ENCODE measurements around the gene UBR4.
A peak's percentile ranks its signal among the peaks of the same experiment; 100 is the strongest.

DNA sequence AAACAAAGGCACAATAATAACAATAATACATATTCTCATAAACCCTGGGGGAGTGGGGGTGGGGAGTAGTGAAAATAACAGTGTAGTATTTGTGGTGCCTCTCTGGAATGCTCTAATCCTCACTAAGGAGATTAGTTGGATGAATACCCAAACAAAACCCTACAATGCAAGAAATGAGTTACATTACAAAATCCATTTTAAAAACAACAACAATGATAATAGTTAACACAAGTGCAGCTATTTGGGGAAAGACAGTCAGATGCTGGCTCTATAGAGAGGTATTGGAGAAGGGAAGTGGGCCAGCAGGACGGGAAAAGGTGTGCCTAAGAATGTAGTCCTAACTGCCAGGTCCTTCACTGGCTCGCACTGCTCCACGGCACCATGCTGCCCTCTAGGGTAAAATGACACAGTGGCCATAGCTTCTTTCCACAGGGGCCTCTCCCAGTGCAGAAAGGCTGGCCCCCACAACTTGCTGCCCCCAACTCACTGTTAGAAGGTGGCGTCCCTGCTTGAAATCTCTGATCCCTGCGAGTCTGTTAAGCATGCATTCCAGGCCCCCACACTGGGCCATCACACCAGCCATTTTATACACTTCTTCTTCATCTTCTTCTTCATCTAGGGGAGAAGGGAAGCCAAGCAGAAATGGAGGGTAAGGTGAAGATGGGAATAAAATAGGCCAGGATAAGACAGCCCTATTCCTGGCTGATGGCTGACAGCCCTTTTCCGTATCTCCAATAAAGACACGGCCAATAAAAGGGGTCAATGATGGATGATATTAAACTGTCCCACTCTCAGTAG, 113.8 kb downstream of the UBR4 start:
- no peak for TF ChIP-seq EZH2 (IDR thresholded peaks at IDR 0.05; ENCODE audit: borderline replicate concordance, low read depth, low read length, severe bottlenecking)
- TF ChIP-seq, protein P1, sequence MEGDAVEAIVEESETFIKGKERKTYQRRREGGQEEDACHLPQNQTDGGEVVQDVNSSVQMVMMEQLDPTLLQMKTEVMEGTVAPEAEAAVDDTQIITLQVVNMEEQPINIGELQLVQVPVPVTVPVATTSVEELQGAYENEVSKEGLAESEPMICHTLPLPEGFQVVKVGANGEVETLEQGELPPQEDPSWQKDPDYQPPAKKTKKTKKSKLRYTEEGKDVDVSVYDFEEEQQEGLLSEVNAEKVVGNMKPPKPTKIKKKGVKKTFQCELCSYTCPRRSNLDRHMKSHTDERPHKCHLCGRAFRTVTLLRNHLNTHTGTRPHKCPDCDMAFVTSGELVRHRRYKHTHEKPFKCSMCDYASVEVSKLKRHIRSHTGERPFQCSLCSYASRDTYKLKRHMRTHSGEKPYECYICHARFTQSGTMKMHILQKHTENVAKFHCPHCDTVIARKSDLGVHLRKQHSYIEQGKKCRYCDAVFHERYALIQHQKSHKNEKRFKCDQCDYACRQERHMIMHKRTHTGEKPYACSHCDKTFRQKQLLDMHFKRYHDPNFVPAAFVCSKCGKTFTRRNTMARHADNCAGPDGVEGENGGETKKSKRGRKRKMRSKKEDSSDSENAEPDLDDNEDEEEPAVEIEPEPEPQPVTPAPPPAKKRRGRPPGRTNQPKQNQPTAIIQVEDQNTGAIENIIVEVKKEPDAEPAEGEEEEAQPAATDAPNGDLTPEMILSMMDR (IDR thresholded peaks at IDR 0.05; ENCODE audit: borderline replicate concordance, extremely low read depth, low read length, poor library complexity, severe bottlenecking), result peak; percentile 48
